Neural crest cell (in vitro differentiated cells): ENCODE measurements around the gene BUD13. TPM values are rescaled to one million over a fixed set of nuclear protein-coding genes. Genes with fewer than 3 reads are reported as not detected.
"Not testable (repeated sequence)": the region's sequence is repeated elsewhere in the genome, so short reads cannot be mapped to it uniquely, and the experiment has no call there.

Source experiments
- DNase-seq: peaks from one replicate; pipeline ENCODE4 v3.0.0; 2021; ENCODE audit warnings: low read depth, mixed read lengths, low spot score
- H3K27ac Mint-ChIP-seq: one replicate; pipeline ENCODE4 v1.8.0; 2021; ENCODE audit warnings: mild to moderate bottlenecking, mixed read lengths; ENCODE audit not compliant: unreplicated experiment
- H3K27me3 Mint-ChIP-seq: 2 replicates; pipeline ENCODE4 v1.8.0; 2021; ENCODE audit warnings: low read depth, mild to moderate bottlenecking, mixed read lengths
- H3K36me3 Mint-ChIP-seq: 2 replicates; pipeline ENCODE4 v1.8.0; 2021; ENCODE audit warnings: low read depth, mild to moderate bottlenecking, mixed read lengths
- H3K4me1 Mint-ChIP-seq: 2 replicates; pipeline ENCODE4 v1.8.0; 2021; ENCODE audit warnings: mixed read lengths
- H3K4me3 Mint-ChIP-seq: one replicate; pipeline ENCODE4 v1.8.0; 2021; ENCODE audit warnings: mild to moderate bottlenecking, mixed read lengths
- H3K9me3 Mint-ChIP-seq: 2 replicates; pipeline ENCODE4 v1.8.0; 2021; ENCODE audit warnings: mixed read lengths
- total RNA-seq: library from RNA; stranded (reverse); gene quantifications from 2 replicates; pipeline ENCODE4 v1.2.1, GENCODE V29; 2021
- TF ChIP-seq, protein P1 (sequence below): fragments of 200-600 bp; sonication (generic); conservative IDR thresholded peaks from 2 replicates; pipeline ENCODE4 v1.5.0; 2021; ENCODE audit warnings: antibody characterized with exemption, mild to moderate bottlenecking

The BUD13 gene
- total RNA-seq, 1 donor from 2014 or later, result 39.0 TPM

GRCh38 chr11:116773203-116774097 is 663 bp upstream of the BUD13 start:
- Mint-ChIP-seq H3K9me3 (no peaks in the 10 kb centered on the region), H3K27ac (peak overlapping the region; percentile 85), H3K4me1 (peaks cover 32% of the 10 kb centered on the region), H3K4me3 (peak overlapping the region; percentile 98), H3K36me3 (peaks cover 17% of the 10 kb centered on the region), H3K27me3 (no peaks in the 10 kb centered on the region)
- TF ChIP-seq, protein P1, sequence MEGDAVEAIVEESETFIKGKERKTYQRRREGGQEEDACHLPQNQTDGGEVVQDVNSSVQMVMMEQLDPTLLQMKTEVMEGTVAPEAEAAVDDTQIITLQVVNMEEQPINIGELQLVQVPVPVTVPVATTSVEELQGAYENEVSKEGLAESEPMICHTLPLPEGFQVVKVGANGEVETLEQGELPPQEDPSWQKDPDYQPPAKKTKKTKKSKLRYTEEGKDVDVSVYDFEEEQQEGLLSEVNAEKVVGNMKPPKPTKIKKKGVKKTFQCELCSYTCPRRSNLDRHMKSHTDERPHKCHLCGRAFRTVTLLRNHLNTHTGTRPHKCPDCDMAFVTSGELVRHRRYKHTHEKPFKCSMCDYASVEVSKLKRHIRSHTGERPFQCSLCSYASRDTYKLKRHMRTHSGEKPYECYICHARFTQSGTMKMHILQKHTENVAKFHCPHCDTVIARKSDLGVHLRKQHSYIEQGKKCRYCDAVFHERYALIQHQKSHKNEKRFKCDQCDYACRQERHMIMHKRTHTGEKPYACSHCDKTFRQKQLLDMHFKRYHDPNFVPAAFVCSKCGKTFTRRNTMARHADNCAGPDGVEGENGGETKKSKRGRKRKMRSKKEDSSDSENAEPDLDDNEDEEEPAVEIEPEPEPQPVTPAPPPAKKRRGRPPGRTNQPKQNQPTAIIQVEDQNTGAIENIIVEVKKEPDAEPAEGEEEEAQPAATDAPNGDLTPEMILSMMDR, result no peak
- peak; percentile 60 for DNase-seq

- TF ChIP-seq, protein P1, result no peak
- H3K36me3 Mint-ChIP-seq, result peaks cover 13% of the 10 kb centered on the region
- H3K9me3 Mint-ChIP-seq, result no peaks in the 10 kb centered on the region
- H3K27me3 Mint-ChIP-seq, result no peaks in the 10 kb centered on the region
- DNase-seq, result no peak
- peak overlapping the region; percentile 99 for H3K27ac Mint-ChIP-seq
- peaks cover 32% of the 10 kb centered on the region for H3K4me1 Mint-ChIP-seq
- peak overlapping the region; percentile 98 for H3K4me3 Mint-ChIP-seq
These were observed 852 bp downstream of the BUD13 start for GRCh38 chr11:116771935-116772334.

- H3K27me3 Mint-ChIP-seq, result no peaks in the 10 kb centered on the region
- H3K36me3 Mint-ChIP-seq, result peaks cover 16% of the 10 kb centered on the region
- TF ChIP-seq, protein P1, result no peak
- no peak overlapping the region for H3K27ac Mint-ChIP-seq
- no peak for DNase-seq
- no peak overlapping the region for H3K4me3 Mint-ChIP-seq
- H3K4me1 Mint-ChIP-seq, result no peaks in the 10 kb centered on the region
- no peaks in the 10 kb centered on the region for H3K9me3 Mint-ChIP-seq
These were observed 10.7 kb downstream of the BUD13 start for GRCh38 chr11:116762132-116762531.

DNA sequence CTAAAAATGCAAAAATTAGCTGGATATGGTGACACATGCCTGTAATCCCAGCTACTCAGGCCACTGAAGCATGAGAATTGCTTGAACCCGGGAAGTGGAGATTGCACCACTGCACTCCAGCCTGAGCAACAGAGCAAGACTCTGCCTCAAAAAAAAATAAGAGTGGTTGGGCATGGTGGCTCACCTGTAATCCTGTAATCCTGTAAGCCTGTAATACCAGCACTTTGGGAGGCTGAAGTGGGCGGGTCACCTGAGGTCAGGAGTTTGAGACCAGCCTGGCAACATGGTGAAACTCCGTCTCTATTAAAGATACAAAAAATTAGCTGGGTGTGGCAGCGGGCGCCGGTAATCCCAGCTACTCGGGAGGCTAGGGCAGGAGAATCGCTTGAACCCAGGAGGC is 16.7 kb downstream of the BUD13 start:
- peaks cover 16% of the 10 kb centered on the region for H3K36me3 Mint-ChIP-seq
- H3K4me3 Mint-ChIP-seq, H3K9me3 Mint-ChIP-seq, H3K4me1 Mint-ChIP-seq, H3K27ac Mint-ChIP-seq, DNase-seq, H3K27me3 Mint-ChIP-seq: not testable (repeated sequence)

DNA sequence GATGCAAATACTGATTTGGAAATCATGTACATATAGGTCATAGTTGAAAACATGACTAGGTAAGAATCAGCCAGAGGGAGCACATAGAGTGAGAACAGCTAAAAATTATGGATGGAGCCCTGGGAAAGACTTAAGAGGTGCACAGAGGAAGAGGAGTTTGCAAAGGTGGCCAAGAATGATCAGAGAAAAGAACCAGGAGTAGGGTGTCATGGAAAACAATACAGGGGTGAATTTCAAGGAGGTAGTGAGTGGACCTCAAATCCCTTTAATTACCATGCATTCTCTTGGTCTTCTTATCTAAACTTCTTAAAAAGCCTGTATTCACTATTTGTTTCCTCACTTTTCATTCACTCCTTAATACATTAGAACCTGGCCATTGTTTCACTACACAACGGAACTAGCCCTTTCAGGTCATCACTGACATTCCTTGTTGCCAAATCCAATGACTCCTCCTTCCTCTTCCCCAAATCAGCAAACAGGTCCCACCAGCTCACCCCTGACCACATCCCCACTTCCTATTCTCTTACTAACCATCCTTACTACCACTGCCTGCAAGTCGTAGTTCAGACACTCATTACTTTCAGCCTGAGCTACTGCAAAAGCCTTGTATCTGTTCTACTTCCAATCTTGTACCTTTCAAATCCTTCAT is 22.6 kb downstream of the BUD13 start:
- no peak for DNase-seq
- no peak overlapping the region for H3K4me3 Mint-ChIP-seq

More for the DNA sequence above, 22.6 kb downstream of the BUD13 start:
- Mint-ChIP-seq H3K27ac (no peak overlapping the region), H3K4me1 (no peaks in the 10 kb centered on the region), H3K27me3 (no peaks in the 10 kb centered on the region), H3K36me3 (peaks cover 10% of the 10 kb centered on the region), H3K9me3 (no peaks in the 10 kb centered on the region)
- TF ChIP-seq, protein P1, result no peak
